HCT116 (cell line): Measurements from ENCODE around the gene DLX3. TPM values are rescaled to one million over a fixed set of nuclear protein-coding genes. Genes with fewer than 3 reads are reported as not detected.

Experiments
- ATAC-seq: fragments of 200-7000 bp; cut with Tn5 transposase; 2 replicates; pipeline ENCODE4 v1.9.1; 2020; ENCODE audit warnings: mild to moderate bottlenecking, moderate library complexity
- BruUV-seq: library from RNA; stranded (reverse); fragments of 400-500 nt; replicated peaks from 2 replicates; lab custom pipeline; 2021; lab: Mats Ljungman, UMichigan
- CTCF ChIA-PET: fragments of 300-600 bp; sonication (Branson Sonifier 250); formaldehyde crosslinking; loops from one replicate; lab custom pipeline; 2021; ENCODE audit warnings: antibody characterized with exemption; lab: Charles Lee
- POLR2A ChIA-PET: fragments of 300-600, 350-600 bp; sonication (Branson Sonifier 250); formaldehyde crosslinking; loops from one replicate; lab custom pipeline; 2021; ENCODE audit warnings: antibody characterized with exemption; lab: Charles Lee
- RAD21 ChIA-PET, 2 experiments: fragments of 300-600 bp; sonication (Branson Sonifier 250); formaldehyde crosslinking; loops; one replicate each; lab custom pipeline; 2023; ENCODE audit warnings: low total read pairs in 2 of 2; ENCODE audit not compliant: uncharacterized antibody in 2 of 2, unreplicated experiment in 2 of 2, low non-redundant PET in 1 of 2; lab: Charles Lee
- DNase-seq: peaks from one replicate; pipeline ENCODE4 v3.0.0-alpha.2; 2010; ENCODE audit warnings: low read depth, low spot score
- H2AFZ ChIP-seq: fragments of 200-600 bp; shearing (Covaris generic), sonication (generic); 2 replicates; pipeline ENCODE4 v1.6.1; 2017; ENCODE audit warnings: low read depth, mixed run types, mixed read lengths, antibody characterized with exemption, low read length; ENCODE audit not compliant: poor library complexity, severe bottlenecking
- H3K27ac ChIP-seq: 2 replicates; pipeline ENCODE4 v1.5.1; 2012; ENCODE audit warnings: low read depth, low read length
- H3K27me3 ChIP-seq: fragments of 200-600 bp; sonication (generic); 2 replicates; pipeline ENCODE4 v1.6.1; 2016; ENCODE audit warnings: mixed run types, low read length, mixed read lengths; ENCODE audit not compliant: insufficient read depth
- H3K36me3 ChIP-seq, 2 experiments: fragments of 200-500 bp in 1 of 2; fragments of 200-600 bp in 1 of 2; sonication (Bioruptor generic) in 1 of 2; sonication (generic) in 1 of 2; 2 replicates each; pipeline versions ENCODE4 v1.5.1 to v1.6.1; 2014 to 2016; ENCODE audit warnings: low read length in 2 of 2, inconsistent platforms in 1 of 2, mixed read lengths in 1 of 2, mixed run types in 1 of 2; ENCODE audit not compliant: insufficient read depth in 2 of 2, control insufficient read depth in 1 of 2
- H3K4me1 ChIP-seq, 2 experiments: fragments of 200-600 bp in 1 of 2; sonication (generic) in 1 of 2; 2 replicates each; pipeline versions ENCODE4 v1.5.1 to v1.6.1; 2012 to 2017; ENCODE audit warnings: low read length in 2 of 2, inconsistent platforms in 1 of 2, mild to moderate bottlenecking in 1 of 2, mixed read lengths in 1 of 2, mixed run types in 1 of 2, moderate library complexity in 1 of 2; ENCODE audit not compliant: insufficient read depth in 2 of 2, control insufficient read depth in 1 of 2
- H3K4me2 ChIP-seq: fragments of 200-600 bp; sonication (generic); 2 replicates; pipeline ENCODE4 v1.6.1; 2017; ENCODE audit warnings: mixed run types, low read length, mixed read lengths
- H3K4me3 ChIP-seq, 2 experiments: fragments of 200-600 bp in 1 of 2; sonication (generic) in 1 of 2; replicated peaks in 1 of 2; 2 replicates each; pipeline ENCODE4 v1.5.1; 2011 to 2016; ENCODE audit warnings: low read length in 2 of 2, control low read depth in 1 of 2, low read depth in 1 of 2, mild to moderate bottlenecking in 1 of 2, mixed read lengths in 1 of 2, mixed run types in 1 of 2
- H3K79me2 ChIP-seq: fragments of 200-600 bp; sonication (generic); 2 replicates; pipeline ENCODE4 v1.6.1; 2017; ENCODE audit warnings: mild to moderate bottlenecking, mixed run types, low read length, moderate library complexity, mixed read lengths; ENCODE audit not compliant: insufficient read depth
- H3K9ac ChIP-seq: fragments of 200-600 bp; sonication (generic); 2 replicates; pipeline ENCODE4 v1.6.1; 2016; ENCODE audit warnings: low read length, mixed read lengths
- H3K9me2 ChIP-seq: fragments of 200-600 bp; sonication (generic), shearing (Covaris generic); 2 replicates; pipeline ENCODE4 v1.6.1; 2017; ENCODE audit warnings: mixed run types, mild to moderate bottlenecking, moderate library complexity; ENCODE audit not compliant: insufficient read depth
- H3K9me3 ChIP-seq, 2 experiments: fragments of 200-500 bp in 1 of 2; fragments of 200-600 bp in 1 of 2; sonication (Bioruptor generic) in 1 of 2; sonication (generic) in 1 of 2; 2 replicates each; pipeline ENCODE4 v1.6.1; 2014 to 2017; ENCODE audit warnings: low read length in 2 of 2, mixed read lengths in 2 of 2, inconsistent platforms in 1 of 2, low read depth in 1 of 2, mild to moderate bottlenecking in 1 of 2, mixed run types in 1 of 2, moderate library complexity in 1 of 2; ENCODE audit not compliant: control insufficient read depth in 1 of 2, insufficient read depth in 1 of 2
- H4K20me1 ChIP-seq: fragments of 200-600 bp; sonication (generic), shearing (Covaris generic); 2 replicates; pipeline ENCODE4 v1.6.1; 2017; ENCODE audit warnings: mixed run types, mild to moderate bottlenecking, moderate library complexity; ENCODE audit not compliant: insufficient read depth
- ATF3 ChIP-seq: IDR thresholded peaks from 2 replicates; pipeline ENCODE4 v1.6.1; 2012
- CBX3 ChIP-seq: IDR thresholded peaks from 2 replicates; pipeline ENCODE4 v1.6.1; 2012; ENCODE audit warnings: low read depth
- CEBPB ChIP-seq: IDR thresholded peaks from 2 replicates; pipeline ENCODE4 v1.6.1; 2012; ENCODE audit warnings: low read depth
- CTCF ChIP-seq, 3 experiments: fragments of 200-600 bp in 1 of 3; sonication (generic) in 1 of 3; IDR thresholded peaks in 2 of 3; conservative IDR thresholded peaks in 1 of 3; 2 replicates each; pipeline ENCODE4 v1.5.1; 2012 to 2017; ENCODE audit warnings: low read depth in 2 of 3, low read length in 2 of 3, antibody characterized with exemption in 1 of 3, borderline replicate concordance in 1 of 3, control low read depth in 1 of 3, mild to moderate bottlenecking in 1 of 3, mixed read lengths in 1 of 3, mixed run types in 1 of 3, moderate library complexity in 1 of 3; ENCODE audit not compliant: insufficient read depth in 1 of 3
- EGR1 ChIP-seq: IDR thresholded peaks from 2 replicates; pipeline ENCODE4 v1.6.1; 2012; ENCODE audit warnings: low read depth
- EZH2 ChIP-seq: fragments of 200-600 bp; sonication (generic); IDR thresholded peaks from 2 replicates; pipeline ENCODE4 v1.6.1; 2017; ENCODE audit warnings: antibody characterized with exemption, mixed run types
- EZH2phosphoT487 ChIP-seq: fragments of 200-600 bp; IDR thresholded peaks from 2 replicates; pipeline ENCODE4 v1.6.1; 2018; ENCODE audit warnings: antibody characterized with exemption, borderline replicate concordance
- FOSL1 ChIP-seq: IDR thresholded peaks from 2 replicates; pipeline ENCODE4 v1.6.1; 2012; ENCODE audit warnings: low read depth
- POLR2A ChIP-seq: IDR thresholded peaks from 2 replicates; pipeline ENCODE4 v1.7.0; 2011; ENCODE audit warnings: borderline replicate concordance; ENCODE audit not compliant: insufficient read depth, insufficient read length; ENCODE audit errors: extremely low read depth
- POLR2AphosphoS5 ChIP-seq: IDR thresholded peaks from 2 replicates; pipeline ENCODE4 v1.6.1; 2011; ENCODE audit warnings: mild to moderate bottlenecking, low read depth, low read length, moderate library complexity
- REST ChIP-seq: IDR thresholded peaks from 2 replicates; pipeline ENCODE4 v1.6.1; 2012; ENCODE audit warnings: low read depth
- SIN3A ChIP-seq: IDR thresholded peaks from 2 replicates; pipeline ENCODE4 v1.6.1; 2012; ENCODE audit warnings: low read depth
- SP1 ChIP-seq: IDR thresholded peaks from 2 replicates; pipeline ENCODE4 v1.6.1; 2012; ENCODE audit warnings: low read depth
- ZBTB33 ChIP-seq: IDR thresholded peaks from 2 replicates; pipeline ENCODE4 v1.6.1; 2011; ENCODE audit warnings: mild to moderate bottlenecking, low read length, moderate library complexity; ENCODE audit not compliant: insufficient replicate concordance; ENCODE audit errors: extremely low read depth
- ZFX ChIP-seq: fragments of 450-650 bp; IDR thresholded peaks from 2 replicates; pipeline ENCODE4 v1.6.1; 2017
- ZNF274 ChIP-seq: fragments of 200-500 bp; sonication (Bioruptor generic); IDR thresholded peaks from 2 replicates; pipeline ENCODE4 v1.6.1; 2014; ENCODE audit warnings: mild to moderate bottlenecking, low read depth, low read length, inconsistent platforms
- intact Hi-C: fragments of 100-400 bp; cut with micrococcal nuclease; formaldehyde crosslinking; loops from 2 replicates; pipeline ENCODE4 v1.10.0; 2022
- total RNA-seq: library from RNA; stranded (reverse); gene quantifications from one replicate; pipeline ENCODE4 v1.2.1, GENCODE V29; 2021; ENCODE audit not compliant: unreplicated experiment

Gene DLX3
- total RNA-seq, 1 experiment from 2014 or later = not detected

- TF ChIP-seq EZH2phosphoT487 = no peak
- no peak for TF ChIP-seq ATF3
- TF ChIP-seq ZFX = no peak
- TF ChIP-seq POLR2A = no peak
- TF ChIP-seq EGR1 = no peak
- no peak for TF ChIP-seq ZNF274
- no peak for TF ChIP-seq CTCF (IDR thresholded peaks at IDR 0.05 in 2 of 3, conservative IDR thresholded peaks at IDR 0.05 in 1 of 3; ENCODE audit: borderline replicate concordance in 1 of 3, insufficient read depth in 1 of 3, low read depth in 2 of 3, low read length in 2 of 3)
- no peak for TF ChIP-seq SIN3A
- no peak for TF ChIP-seq EZH2
- TF ChIP-seq REST = no peak
- TF ChIP-seq SP1 = no peak
- TF ChIP-seq POLR2AphosphoS5 = no peak
- TF ChIP-seq CEBPB = no peak
- TF ChIP-seq FOSL1 = no peak
- TF ChIP-seq ZBTB33 = no peak
- no peak for TF ChIP-seq CBX3
- DNase-seq = no peak
- H3K27me3 ChIP-seq = no peaks in the 10 kb centered on the region
- POLR2A ChIA-PET = interaction anchor here (1.0 to 7.2 kb wide), 3 partner anchors 28 to 62 kb away, joined by 3 to 99 read pairs (median 65); partner anchors contain the start of gene ITGA3
- intact Hi-C loops = loop anchor here (2.0 kb wide), 1 partner anchor 37 kb away; no protein-coding TSS in a partner anchor
- no peaks in the 10 kb centered on the region for H4K20me1 ChIP-seq
- no peak for ATAC-seq
- H3K4me2 ChIP-seq = peak overlapping the region; percentile 84
- no peaks in the 10 kb centered on the region for H3K79me2 ChIP-seq
- peak overlapping the region; percentile 4; the same call in 1 of the 2 replicates for H3K27ac ChIP-seq
- no peaks in the 10 kb centered on the region for H3K36me3 ChIP-seq
- H3K9me2 ChIP-seq = no peaks in the 10 kb centered on the region
- no TSS peak for BruUV-seq
- no peak overlapping the region for H3K4me3 ChIP-seq
- H2AFZ ChIP-seq = no peak overlapping the region
- peaks cover 28 to 44% of the 10 kb centered on the region in 2 experiments for H3K4me1 ChIP-seq
- peaks cover 0 to 16% of the 10 kb centered on the region in 2 experiments; a peak in 2 of 4 replicates for H3K9me3 ChIP-seq
- RAD21 ChIA-PET = interaction anchor here (0.8 to 3.3 kb wide), 6 partner anchors 30 to 67 kb away, joined by 3 to 15 read pairs (median 5); partner anchors contain the start of gene ITGA3 (in 1 of the 2)
- CTCF ChIA-PET = interaction anchor here (0.6 to 4.2 kb wide), 12 partner anchors 10 to 491 kb away, joined by 3 to 42 read pairs (median 10); partner anchors contain the start of genes ITGA3 and PDK2
- H3K9ac ChIP-seq = peak overlapping the region; percentile 1; the same call in 1 of the 2 replicates
Observed at GRCh38 chr17:50026046-50026675, 31.1 kb upstream of the DLX3 start.
